ENCODE results near the gene UBE2K.
"Not testable (repeated sequence)": the region's sequence is repeated elsewhere in the genome, so short reads cannot be mapped to it uniquely, and the experiment has no call there.

UBE2K gene

GRCh38 chr4:39685990-39686389 is 11.9 kb upstream of the UBE2K start:
- H3K4me1 ChIP-seq (ENCODE audit: control insufficient read depth in 1 of 2, insufficient read depth in 2 of 2, low read length in 2 of 2), result peaks cover 0 to 9% of the 10 kb centered on the region in 2 donors
- H3K36me3 ChIP-seq (ENCODE audit: control insufficient read depth in 1 of 2, insufficient read depth in 2 of 2, low read length in 2 of 2), result no peaks in the 10 kb centered on the region
- no peak overlapping the region for H3K27ac ChIP-seq (ENCODE audit: low read depth, low read length)
- H3K9me3 ChIP-seq (ENCODE audit: control insufficient read depth in 1 of 2, low read length in 2 of 2), result no peaks in the 10 kb centered on the region
- H3K9ac ChIP-seq (ENCODE audit: low read depth in 1 of 2, low read length in 2 of 2), result no peak overlapping the region
- no peak overlapping the region for H3K4me3 ChIP-seq (ENCODE audit: low read depth in 1 of 2, low read length in 2 of 2)
- no peaks in the 10 kb centered on the region for H3K27me3 ChIP-seq (ENCODE audit: control insufficient read depth in 1 of 2, insufficient read depth in 2 of 2, low read length in 2 of 2)

- Histone ChIP-seq H3K27ac (ENCODE audit: low read depth, low read length) (no peak overlapping the region), H3K9me3 (ENCODE audit: control insufficient read depth in 1 of 2, low read length in 2 of 2) (no peaks in the 10 kb centered on the region), H3K36me3 (ENCODE audit: control insufficient read depth in 1 of 2, insufficient read depth in 2 of 2, low read length in 2 of 2) (no peaks in the 10 kb centered on the region), H3K9ac (ENCODE audit: low read depth in 1 of 2, low read length in 2 of 2) (no peak overlapping the region), H3K4me1 (ENCODE audit: control insufficient read depth in 1 of 2, insufficient read depth in 2 of 2, low read length in 2 of 2) (peaks cover 0 to 9% of the 10 kb centered on the region in 2 donors), H3K4me3 (ENCODE audit: low read depth in 1 of 2, low read length in 2 of 2) (no peak overlapping the region), H3K27me3 (ENCODE audit: control insufficient read depth in 1 of 2, insufficient read depth in 2 of 2, low read length in 2 of 2) (no peaks in the 10 kb centered on the region)
Measured at GRCh38 chr4:39687014-39687413, 10.9 kb upstream of the UBE2K start.

GRCh38 chr4:39689970-39690369 is 8.0 kb upstream of the UBE2K start:
- Histone ChIP-seq H3K9me3 (ENCODE audit: control insufficient read depth in 1 of 2, low read length in 2 of 2) (no peaks in the 10 kb centered on the region), H3K9ac (ENCODE audit: low read depth in 1 of 2, low read length in 2 of 2) (no peak overlapping the region), H3K36me3 (ENCODE audit: control insufficient read depth in 1 of 2, insufficient read depth in 2 of 2, low read length in 2 of 2) (no peaks in the 10 kb centered on the region), H3K4me1 (ENCODE audit: control insufficient read depth in 1 of 2, insufficient read depth in 2 of 2, low read length in 2 of 2) (peaks cover 0 to 9% of the 10 kb centered on the region in 2 donors), H3K4me3 (ENCODE audit: low read depth in 1 of 2, low read length in 2 of 2) (no peak overlapping the region), H3K27ac (ENCODE audit: low read depth, low read length) (no peak overlapping the region), H3K27me3 (ENCODE audit: control insufficient read depth in 1 of 2, insufficient read depth in 2 of 2, low read length in 2 of 2) (no peaks in the 10 kb centered on the region)

- Histone ChIP-seq H3K4me1 (ENCODE audit: control insufficient read depth in 1 of 2, insufficient read depth in 2 of 2, low read length in 2 of 2) (peaks cover 21 to 24% of the 10 kb centered on the region in 2 donors), H3K36me3 (ENCODE audit: control insufficient read depth in 1 of 2, insufficient read depth in 2 of 2, low read length in 2 of 2) (peaks cover 0 to 7% of the 10 kb centered on the region in 2 donors), H3K27ac (ENCODE audit: low read depth, low read length) (peak overlapping the region; percentile 95), H3K27me3 (ENCODE audit: control insufficient read depth in 1 of 2, insufficient read depth in 2 of 2, low read length in 2 of 2) (no peaks in the 10 kb centered on the region), H3K4me3 (ENCODE audit: low read depth in 1 of 2, low read length in 2 of 2) (peak overlapping the region; percentile 98), H3K9me3 (ENCODE audit: control insufficient read depth in 1 of 2, low read length in 2 of 2) (no peaks in the 10 kb centered on the region), H3K9ac (ENCODE audit: low read depth in 1 of 2, low read length in 2 of 2) (peak overlapping the region; percentile 96 to 98)
Measured at GRCh38 chr4:39698424-39699009, 581 bp downstream of the UBE2K start.

GRCh38 chr4:39699687-39700409 is 1.9 kb downstream of the UBE2K start:
- peaks cover 21 to 24% of the 10 kb centered on the region in 2 donors for H3K4me1 ChIP-seq (ENCODE audit: control insufficient read depth in 1 of 2, insufficient read depth in 2 of 2, low read length in 2 of 2)
- H3K4me3 ChIP-seq (ENCODE audit: low read depth in 1 of 2, low read length in 2 of 2), result peak overlapping the region; percentile 98
- H3K36me3 ChIP-seq (ENCODE audit: control insufficient read depth in 1 of 2, insufficient read depth in 2 of 2, low read length in 2 of 2), result peaks cover 0 to 13% of the 10 kb centered on the region in 2 donors
- H3K9ac ChIP-seq (ENCODE audit: low read depth in 1 of 2, low read length in 2 of 2), result peak overlapping the region in 1 of 2 donors; percentile 96
- no peaks in the 10 kb centered on the region for H3K9me3 ChIP-seq (ENCODE audit: control insufficient read depth in 1 of 2, low read length in 2 of 2)
- H3K27me3 ChIP-seq (ENCODE audit: control insufficient read depth in 1 of 2, insufficient read depth in 2 of 2, low read length in 2 of 2), result no peaks in the 10 kb centered on the region
- no peak overlapping the region for H3K27ac ChIP-seq (ENCODE audit: low read depth, low read length)

GRCh38 chr4:39700554-39700953 is 2.6 kb downstream of the UBE2K start:
- H3K27ac ChIP-seq (ENCODE audit: low read depth, low read length), result no peak overlapping the region
- H3K27me3 ChIP-seq (ENCODE audit: control insufficient read depth in 1 of 2, insufficient read depth in 2 of 2, low read length in 2 of 2), result no peaks in the 10 kb centered on the region
- H3K4me3 ChIP-seq (ENCODE audit: low read depth in 1 of 2, low read length in 2 of 2), result peak overlapping the region in 1 of 2 donors; percentile 98
- H3K9ac ChIP-seq (ENCODE audit: low read depth in 1 of 2, low read length in 2 of 2), result no peak overlapping the region
- peaks cover 21 to 24% of the 10 kb centered on the region in 2 donors for H3K4me1 ChIP-seq (ENCODE audit: control insufficient read depth in 1 of 2, insufficient read depth in 2 of 2, low read length in 2 of 2)
- no peaks in the 10 kb centered on the region for H3K9me3 ChIP-seq (ENCODE audit: control insufficient read depth in 1 of 2, low read length in 2 of 2)
- H3K36me3 ChIP-seq (ENCODE audit: control insufficient read depth in 1 of 2, insufficient read depth in 2 of 2, low read length in 2 of 2), result peaks cover 0 to 15% of the 10 kb centered on the region in 2 donors

- H3K36me3 ChIP-seq (ENCODE audit: control insufficient read depth in 1 of 2, insufficient read depth in 2 of 2, low read length in 2 of 2), result peaks cover 0 to 15% of the 10 kb centered on the region in 2 donors
- H3K27me3 ChIP-seq (ENCODE audit: control insufficient read depth in 1 of 2, insufficient read depth in 2 of 2, low read length in 2 of 2), result no peaks in the 10 kb centered on the region
- peaks cover 16 to 17% of the 10 kb centered on the region in 2 donors for H3K4me1 ChIP-seq (ENCODE audit: control insufficient read depth in 1 of 2, insufficient read depth in 2 of 2, low read length in 2 of 2)
- H3K9me3 ChIP-seq (ENCODE audit: control insufficient read depth in 1 of 2, low read length in 2 of 2), result no peaks in the 10 kb centered on the region
- no peak overlapping the region for H3K9ac ChIP-seq (ENCODE audit: low read depth in 1 of 2, low read length in 2 of 2)
- no peak overlapping the region for H3K4me3 ChIP-seq (ENCODE audit: low read depth in 1 of 2, low read length in 2 of 2)
- H3K27ac ChIP-seq (ENCODE audit: low read depth, low read length), result no peak overlapping the region
Measured at GRCh38 chr4:39702716-39703115, 4.8 kb downstream of the UBE2K start.

- not testable (repeated sequence) for H3K27me3 ChIP-seq (ENCODE audit: control insufficient read depth in 1 of 2, insufficient read depth in 2 of 2, low read length in 2 of 2); H3K27ac ChIP-seq (ENCODE audit: low read depth, low read length); H3K4me3 ChIP-seq (ENCODE audit: low read depth in 1 of 2, low read length in 2 of 2); H3K9ac ChIP-seq (ENCODE audit: low read depth in 1 of 2, low read length in 2 of 2); H3K9me3 ChIP-seq (ENCODE audit: control insufficient read depth in 1 of 2, low read length in 2 of 2)
- Histone ChIP-seq H3K4me1 (ENCODE audit: control insufficient read depth in 1 of 2, insufficient read depth in 2 of 2, low read length in 2 of 2) (peaks cover 8 to 28% of the 10 kb centered on the region in 2 donors), H3K36me3 (ENCODE audit: control insufficient read depth in 1 of 2, insufficient read depth in 2 of 2, low read length in 2 of 2) (peaks cover 0 to 15% of the 10 kb centered on the region in 2 donors)
Measured at GRCh38 chr4:39704789-39705188, 6.9 kb downstream of the UBE2K start.

- H3K27ac ChIP-seq (ENCODE audit: low read depth, low read length), result no peak overlapping the region
Measured at GRCh38 chr4:39706334-39706733, 8.4 kb downstream of the UBE2K start.

GRCh38 chr4:39706741-39707511 is 9.0 kb downstream of the UBE2K start:
- Histone ChIP-seq H3K4me3 (ENCODE audit: low read depth in 1 of 2, low read length in 2 of 2) (no peak overlapping the region), H3K4me1 (ENCODE audit: control insufficient read depth in 1 of 2, insufficient read depth in 2 of 2, low read length in 2 of 2) (peaks cover 0 to 14% of the 10 kb centered on the region in 2 donors), H3K27ac (ENCODE audit: low read depth, low read length) (no peak overlapping the region), H3K27me3 (ENCODE audit: control insufficient read depth in 1 of 2, insufficient read depth in 2 of 2, low read length in 2 of 2) (no peaks in the 10 kb centered on the region), H3K36me3 (ENCODE audit: control insufficient read depth in 1 of 2, insufficient read depth in 2 of 2, low read length in 2 of 2) (peaks cover 0 to 15% of the 10 kb centered on the region in 2 donors), H3K9me3 (ENCODE audit: control insufficient read depth in 1 of 2, low read length in 2 of 2) (no peaks in the 10 kb centered on the region), H3K9ac (ENCODE audit: low read depth in 1 of 2, low read length in 2 of 2) (no peak overlapping the region)

More at GRCh38 chr4:39706334-39706733, 8.4 kb downstream of the UBE2K start:
- Histone ChIP-seq H3K9me3 (ENCODE audit: control insufficient read depth in 1 of 2, low read length in 2 of 2) (no peaks in the 10 kb centered on the region), H3K9ac (ENCODE audit: low read depth in 1 of 2, low read length in 2 of 2) (no peak overlapping the region), H3K27me3 (ENCODE audit: control insufficient read depth in 1 of 2, insufficient read depth in 2 of 2, low read length in 2 of 2) (no peaks in the 10 kb centered on the region), H3K4me1 (ENCODE audit: control insufficient read depth in 1 of 2, insufficient read depth in 2 of 2, low read length in 2 of 2) (peaks cover 0 to 15% of the 10 kb centered on the region in 2 donors), H3K36me3 (ENCODE audit: control insufficient read depth in 1 of 2, insufficient read depth in 2 of 2, low read length in 2 of 2) (peaks cover 0 to 15% of the 10 kb centered on the region in 2 donors), H3K4me3 (ENCODE audit: low read depth in 1 of 2, low read length in 2 of 2) (no peak overlapping the region)

All from duodenal mucosa (tissue), 2 donors.